ENCODE data around the gene VSTM2B. TPM values are rescaled to one million over a fixed set of nuclear protein-coding genes. Genes with fewer than 3 reads are reported as not detected.

VSTM2B gene
- total and polyA plus RNA-seq, 2 donors from 2014 or later, result not detected

GRCh38 chr19:29491995-29492577 is 33.7 kb upstream of the VSTM2B start:
- no peak overlapping the region for H3K27ac ChIP-seq (ENCODE audit: low read depth in 2 of 2, low read length in 2 of 2)
- no peaks in the 10 kb centered on the region for H3K9me3 ChIP-seq (ENCODE audit: control insufficient read depth in 2 of 3, insufficient read depth in 1 of 3, low read length in 3 of 3)
- H3K4me1 ChIP-seq (ENCODE audit: control insufficient read depth in 2 of 3, insufficient read depth in 2 of 3, low read depth in 1 of 3, low read length in 3 of 3), result no peaks in the 10 kb centered on the region
- TF ChIP-seq CTCF (IDR thresholded peaks at IDR 0.05; ENCODE audit: borderline replicate concordance, extremely low read depth, insufficient read depth), result no peak
- H3K27me3 ChIP-seq (ENCODE audit: control insufficient read depth, insufficient read depth, low read length), result no peaks in the 10 kb centered on the region
- no peak overlapping the region for H3K9ac ChIP-seq (ENCODE audit: low read length in 3 of 3)
- DNase-seq (no peak), FAIRE-seq (no peak)
- no peaks in the 10 kb centered on the region for H3K36me3 ChIP-seq (ENCODE audit: control insufficient read depth in 2 of 3, insufficient read depth in 3 of 3, low read length in 3 of 3)
- intact Hi-C loops (cut with DNase I), result no loop called here
- no peak overlapping the region for H3K4me3 ChIP-seq (ENCODE audit: low read length in 3 of 3)

- FAIRE-seq (no peak), DNase-seq (peak in 3 of 5 donors; percentile 23 to 69 (median 59))
- intact Hi-C loops (cut with DNase I), result no loop called here
- Histone ChIP-seq H3K4me3 (ENCODE audit: low read length in 3 of 3) (no peak overlapping the region), H3K4me1 (ENCODE audit: control insufficient read depth in 2 of 3, insufficient read depth in 2 of 3, low read depth in 1 of 3, low read length in 3 of 3) (no peaks in the 10 kb centered on the region), H3K27ac (ENCODE audit: low read depth in 2 of 2, low read length in 2 of 2) (no peak overlapping the region), H3K9ac (ENCODE audit: low read length in 3 of 3) (no peak overlapping the region), H3K9me3 (ENCODE audit: control insufficient read depth in 2 of 3, insufficient read depth in 1 of 3, low read length in 3 of 3) (no peaks in the 10 kb centered on the region), H3K36me3 (ENCODE audit: control insufficient read depth in 2 of 3, insufficient read depth in 3 of 3, low read length in 3 of 3) (no peaks in the 10 kb centered on the region), H3K27me3 (ENCODE audit: control insufficient read depth, insufficient read depth, low read length) (no peaks in the 10 kb centered on the region)
- TF ChIP-seq CTCF (IDR thresholded peaks at IDR 0.05; ENCODE audit: borderline replicate concordance, extremely low read depth, insufficient read depth), result no peak
Measured at GRCh38 chr19:29492769-29493168, 33.0 kb upstream of the VSTM2B start.

- no peak for DNase-seq
- no peak for FAIRE-seq
- Histone ChIP-seq H3K27me3 (ENCODE audit: control insufficient read depth, insufficient read depth, low read length) (no peaks in the 10 kb centered on the region), H3K4me1 (ENCODE audit: control insufficient read depth in 2 of 3, insufficient read depth in 2 of 3, low read depth in 1 of 3, low read length in 3 of 3) (no peaks in the 10 kb centered on the region), H3K36me3 (ENCODE audit: control insufficient read depth in 2 of 3, insufficient read depth in 3 of 3, low read length in 3 of 3) (no peaks in the 10 kb centered on the region), H3K27ac (ENCODE audit: low read depth in 2 of 2, low read length in 2 of 2) (no peak overlapping the region), H3K4me3 (ENCODE audit: low read length in 3 of 3) (no peak overlapping the region), H3K9me3 (ENCODE audit: control insufficient read depth in 2 of 3, insufficient read depth in 1 of 3, low read length in 3 of 3) (no peaks in the 10 kb centered on the region), H3K9ac (ENCODE audit: low read length in 3 of 3) (no peak overlapping the region)
- intact Hi-C loops (cut with DNase I), result no loop called here
- no peak for TF ChIP-seq CTCF (IDR thresholded peaks at IDR 0.05; ENCODE audit: borderline replicate concordance, extremely low read depth, insufficient read depth)
Measured at GRCh38 chr19:29495091-29495490, 30.7 kb upstream of the VSTM2B start.
